Mesodermal cell (in vitro differentiated cells): ENCODE measurements around the gene USP5.

Experiments used
- H3K27ac ChIP-seq: 2 replicates; pipeline ENCODE4 v1.7.0; 2013; ENCODE audit warnings: mild to moderate bottlenecking, low read depth, low read length, moderate library complexity; ENCODE audit not compliant: severe bottlenecking
- H3K36me3 ChIP-seq: 2 replicates; pipeline ENCODE4 v1.7.1; 2013; ENCODE audit warnings: mild to moderate bottlenecking, low read length, moderate library complexity; ENCODE audit not compliant: control insufficient read depth, insufficient read depth
- H3K4me1 ChIP-seq: one replicate; pipeline ENCODE4 v1.7.1; 2013; ENCODE audit warnings: mild to moderate bottlenecking, low read length; ENCODE audit not compliant: insufficient read depth, control insufficient read depth, poor library complexity, severe bottlenecking
- H3K4me3 ChIP-seq: 2 replicates; pipeline ENCODE4 v1.7.0; 2013; ENCODE audit warnings: low read length, control low read depth, mild to moderate bottlenecking; ENCODE audit not compliant: insufficient read depth, poor library complexity, severe bottlenecking; ENCODE audit errors: extremely low read depth
- H3K9me3 ChIP-seq: 2 replicates; pipeline ENCODE4 v1.7.1; 2013; ENCODE audit warnings: mild to moderate bottlenecking, low read length, moderate library complexity; ENCODE audit not compliant: control insufficient read depth
- WGBS, 2 experiments: methylation state at CpG; one replicate each; pipeline ENCODE4 v1.1.5; 2013; ENCODE audit warnings: missing lambda C conversion rate in 2 of 2; ENCODE audit not compliant: insufficient coverage in 2 of 2; 5-methylcytosine and 5-hydroxymethylcytosine counted together

The USP5 gene

DNA sequence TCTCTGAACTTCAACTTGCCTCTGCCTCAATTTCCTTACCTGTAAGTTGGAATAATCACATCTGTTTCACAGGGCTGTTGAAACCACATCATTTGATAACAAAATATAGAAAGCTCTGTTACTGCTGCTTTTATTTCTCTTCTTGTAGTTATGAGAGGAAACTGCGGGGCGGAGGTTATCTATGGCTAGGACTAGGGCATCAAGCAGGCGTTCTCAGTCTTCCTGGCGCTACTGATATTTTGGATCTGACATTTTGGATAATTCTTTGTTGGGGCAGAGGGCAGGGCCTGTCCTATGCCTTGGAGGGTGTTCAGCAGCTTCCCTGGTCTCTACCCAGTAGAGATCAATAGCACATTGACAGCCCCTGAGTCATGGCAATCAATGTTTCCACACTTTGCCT lies 19.8 kb upstream of the USP5 start:
- peaks cover 69% of the 10 kb centered on the region for H3K36me3 ChIP-seq

DNA sequence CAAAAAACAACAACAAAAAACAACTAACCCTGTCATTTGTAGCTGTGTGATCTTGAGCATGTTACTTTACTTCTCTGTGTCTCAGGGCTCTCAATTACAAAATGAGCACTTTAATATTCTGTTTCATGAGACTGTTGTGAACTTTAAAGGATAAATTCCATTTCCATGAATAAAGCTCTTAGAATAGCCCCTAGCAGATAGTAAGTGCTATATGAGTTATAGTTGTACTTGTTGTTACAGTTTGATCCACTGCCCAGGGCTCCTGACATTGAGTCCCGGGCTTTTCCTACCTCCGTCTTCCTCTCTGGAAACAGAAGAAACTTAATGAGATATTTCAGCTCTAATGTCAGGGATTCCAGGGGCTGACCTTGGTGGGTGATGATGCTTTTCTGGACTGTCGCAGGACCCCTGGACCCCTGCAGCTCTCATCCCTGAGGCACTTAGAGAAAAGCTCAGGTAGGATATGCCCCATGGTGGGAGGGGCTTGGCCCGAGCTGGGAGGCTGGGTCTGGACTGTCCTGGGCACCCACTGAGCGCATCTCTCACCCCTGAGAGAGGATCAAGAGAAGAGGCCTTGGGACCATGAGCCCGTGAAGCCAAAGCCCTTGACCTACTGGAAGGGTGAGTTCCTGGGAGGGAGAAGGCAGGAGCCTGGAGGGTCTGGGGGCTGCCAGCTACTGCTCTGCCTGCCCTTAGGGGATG lies 18.6 kb upstream of the USP5 start:
- Histone ChIP-seq H3K9me3 (no peaks in the 10 kb centered on the region), H3K27ac (no peak overlapping the region), H3K4me3 (no peak overlapping the region), H3K36me3 (peaks cover 81% of the 10 kb centered on the region), H3K4me1 (peaks cover 8% of the 10 kb centered on the region)
- 88 to 96% methylated on average over 6 of the region's 6 CpGs for WGBS, 2 experiments

More for the DNA sequence above, 19.8 kb upstream of the USP5 start:
- H3K4me1 ChIP-seq, result peaks cover 12% of the 10 kb centered on the region
- WGBS, 2 experiments, result 92 to 96% methylated on average over 2 to 3 of the region's 4 CpGs
- H3K4me3 ChIP-seq, result no peak overlapping the region
- no peak overlapping the region for H3K27ac ChIP-seq
- H3K9me3 ChIP-seq, result no peaks in the 10 kb centered on the region

DNA sequence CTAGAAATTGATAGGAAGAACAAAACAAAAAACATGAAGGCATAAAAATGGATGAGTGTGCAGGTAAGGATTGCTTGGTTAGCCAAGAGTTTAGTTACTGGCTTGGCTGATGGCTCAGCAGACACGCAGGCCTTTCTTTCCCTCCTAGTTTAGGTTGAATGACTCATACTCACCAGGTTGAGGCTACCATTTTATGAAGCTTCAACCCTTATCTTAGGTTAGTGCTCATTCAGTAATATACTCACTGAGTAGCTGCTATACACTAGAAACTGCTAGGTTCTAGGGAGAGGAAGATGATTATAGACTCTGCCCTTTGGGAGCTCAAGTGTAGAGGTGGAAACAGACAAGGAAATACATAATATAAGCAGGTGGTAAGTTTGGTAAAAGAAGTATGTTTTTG lies 17.7 kb upstream of the USP5 start:
- Histone ChIP-seq H3K27ac (no peak overlapping the region), H3K4me1 (peaks cover 8% of the 10 kb centered on the region), H3K9me3 (no peaks in the 10 kb centered on the region), H3K36me3 (peaks cover 91% of the 10 kb centered on the region), H3K4me3 (no peak overlapping the region)
- 88 to 100% methylated on average over 1 of the region's 1 CpG for WGBS, 2 experiments

- H3K36me3 ChIP-seq, result peaks cover 96% of the 10 kb centered on the region
These were observed 17.1 kb upstream of the USP5 start for GRCh38 chr12:6834873-6835272.

GRCh38 chr12:6836851-6837250 lies 15.1 kb upstream of the USP5 start:
- Histone ChIP-seq H3K36me3 (peaks cover 93% of the 10 kb centered on the region), H3K9me3 (no peaks in the 10 kb centered on the region), H3K4me3 (no peak overlapping the region), H3K4me1 (no peaks in the 10 kb centered on the region), H3K27ac (no peak overlapping the region)
- 89 to 90% methylated on average over 15 to 16 of the region's 16 CpGs for WGBS, 2 experiments

More at GRCh38 chr12:6834873-6835272, 17.1 kb upstream of the USP5 start:
- Histone ChIP-seq H3K4me3 (no peak overlapping the region), H3K4me1 (peaks cover 5% of the 10 kb centered on the region), H3K9me3 (no peaks in the 10 kb centered on the region), H3K27ac (no peak overlapping the region)
- WGBS, 2 experiments, result 90 to 91% methylated on average over 2 to 3 of the region's 5 CpGs

DNA sequence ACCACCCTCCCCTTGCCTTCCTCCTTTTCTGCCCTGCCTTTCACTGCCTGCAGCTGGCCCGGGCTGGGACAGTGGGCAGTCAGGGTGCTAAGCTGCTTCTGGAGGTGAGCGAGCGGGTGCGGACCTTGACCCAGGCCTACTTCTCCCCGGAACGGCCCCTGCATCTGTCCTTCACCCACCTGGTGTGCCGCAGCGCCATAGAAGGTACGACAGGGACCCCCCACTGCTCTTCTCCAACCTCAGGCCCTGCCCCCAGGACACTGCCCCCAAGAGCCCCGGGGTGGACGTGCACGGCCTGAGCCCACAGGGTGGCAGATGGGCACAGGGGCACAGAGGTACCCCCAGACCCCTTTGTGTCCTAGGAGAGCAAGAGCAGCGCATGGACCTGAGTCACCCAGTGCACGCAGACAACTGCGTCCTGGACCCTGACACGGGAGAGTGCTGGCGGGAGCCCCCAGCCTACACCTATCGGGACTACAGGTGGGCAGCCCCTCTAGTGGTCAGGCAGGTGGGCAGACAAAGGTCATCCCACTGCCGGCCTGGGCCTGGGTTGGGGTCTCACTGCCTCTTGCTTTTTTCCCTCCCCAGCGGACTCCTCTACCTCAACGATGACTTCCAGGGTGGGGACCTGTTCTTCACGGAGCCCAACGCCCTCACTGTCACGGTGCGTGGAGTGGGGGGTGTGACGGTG lies 14.4 kb upstream of the USP5 start:
- Histone ChIP-seq H3K36me3 (peaks cover 92% of the 10 kb centered on the region), H3K4me1 (no peaks in the 10 kb centered on the region), H3K27ac (no peak overlapping the region), H3K4me3 (no peak overlapping the region), H3K9me3 (no peaks in the 10 kb centered on the region)
- 95% methylated on average over 21 to 23 of the region's 26 CpGs for WGBS, 2 experiments

GRCh38 chr12:6838854-6839253 lies 13.1 kb upstream of the USP5 start:
- H3K4me1 ChIP-seq, result no peaks in the 10 kb centered on the region
- no peak overlapping the region for H3K27ac ChIP-seq
- 98 to 99% methylated on average over 10 to 14 of the region's 16 CpGs for whole genome bisulfite sequencing, 2 experiments
- H3K36me3 ChIP-seq, result peaks cover 93% of the 10 kb centered on the region
- no peak overlapping the region for H3K4me3 ChIP-seq
- H3K9me3 ChIP-seq, result no peaks in the 10 kb centered on the region

DNA sequence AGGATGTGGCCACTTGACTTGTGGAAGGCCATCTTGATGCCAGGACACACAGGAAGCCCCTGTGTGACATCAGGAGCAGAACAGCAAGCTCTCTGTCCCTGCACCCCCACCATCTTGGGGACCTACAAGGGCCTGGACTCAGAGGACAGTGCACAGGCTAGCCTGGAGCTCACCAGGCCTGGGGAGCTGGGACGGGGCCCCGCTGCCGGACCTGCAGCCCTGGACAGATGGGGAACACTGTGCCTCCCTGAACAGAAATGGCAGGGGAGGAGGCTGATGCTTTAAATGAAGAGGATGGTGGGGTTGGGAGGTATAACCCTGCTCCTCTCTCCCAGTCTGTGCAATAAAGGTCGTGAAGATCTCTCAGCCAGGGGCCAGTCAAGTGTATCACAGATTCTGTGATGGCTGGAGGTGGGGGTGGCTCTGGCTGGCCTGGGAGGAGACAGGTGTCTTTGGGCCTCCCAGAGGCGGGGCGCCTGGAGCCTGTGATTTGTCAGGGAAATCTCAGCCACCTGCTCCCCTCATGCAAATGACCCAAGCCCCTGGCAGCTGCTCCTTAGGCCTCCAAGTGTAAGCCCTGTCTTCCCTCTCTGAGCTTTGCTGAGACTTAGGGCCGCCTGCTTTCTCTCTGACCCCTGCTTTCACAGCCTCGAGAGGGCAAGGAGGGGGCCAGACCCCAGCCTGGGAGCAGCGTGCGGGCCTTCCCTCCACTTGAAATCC lies 12.3 kb upstream of the USP5 start:
- Histone ChIP-seq H3K27ac (no peak overlapping the region), H3K36me3 (peaks cover 93% of the 10 kb centered on the region), H3K9me3 (no peaks in the 10 kb centered on the region), H3K4me3 (no peak overlapping the region), H3K4me1 (no peaks in the 10 kb centered on the region)
- 75 to 88% methylated on average over 6 to 7 of the region's 10 CpGs for WGBS, 2 experiments

DNA sequence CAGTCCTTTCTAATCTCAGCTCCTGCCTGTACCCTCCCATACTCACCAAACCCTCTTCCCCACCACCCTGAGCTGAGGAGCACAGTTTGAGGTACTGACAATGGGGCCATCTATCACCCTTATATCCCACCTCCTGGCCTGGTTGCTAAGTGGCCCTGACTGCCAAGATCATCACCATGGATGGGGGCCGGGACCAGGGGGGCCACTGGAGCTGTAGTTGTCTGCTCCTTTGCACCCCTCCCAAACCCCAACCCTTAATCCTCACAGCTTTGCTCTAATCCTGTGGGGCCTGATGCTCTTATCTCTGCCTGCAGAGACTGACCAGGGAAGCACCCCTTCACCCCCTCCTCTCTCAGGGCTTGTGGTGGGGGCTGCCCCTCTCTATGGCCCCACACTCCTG lies 11.6 kb upstream of the USP5 start:
- H3K27ac ChIP-seq, result no peak overlapping the region
- no peaks in the 10 kb centered on the region for H3K9me3 ChIP-seq
- no peak overlapping the region for H3K4me3 ChIP-seq
- H3K36me3 ChIP-seq, result peaks cover 91% of the 10 kb centered on the region
- H3K4me1 ChIP-seq, result no peaks in the 10 kb centered on the region
- 100% methylated on average over 1 of the region's 1 CpG for WGBS, 2 experiments

DNA sequence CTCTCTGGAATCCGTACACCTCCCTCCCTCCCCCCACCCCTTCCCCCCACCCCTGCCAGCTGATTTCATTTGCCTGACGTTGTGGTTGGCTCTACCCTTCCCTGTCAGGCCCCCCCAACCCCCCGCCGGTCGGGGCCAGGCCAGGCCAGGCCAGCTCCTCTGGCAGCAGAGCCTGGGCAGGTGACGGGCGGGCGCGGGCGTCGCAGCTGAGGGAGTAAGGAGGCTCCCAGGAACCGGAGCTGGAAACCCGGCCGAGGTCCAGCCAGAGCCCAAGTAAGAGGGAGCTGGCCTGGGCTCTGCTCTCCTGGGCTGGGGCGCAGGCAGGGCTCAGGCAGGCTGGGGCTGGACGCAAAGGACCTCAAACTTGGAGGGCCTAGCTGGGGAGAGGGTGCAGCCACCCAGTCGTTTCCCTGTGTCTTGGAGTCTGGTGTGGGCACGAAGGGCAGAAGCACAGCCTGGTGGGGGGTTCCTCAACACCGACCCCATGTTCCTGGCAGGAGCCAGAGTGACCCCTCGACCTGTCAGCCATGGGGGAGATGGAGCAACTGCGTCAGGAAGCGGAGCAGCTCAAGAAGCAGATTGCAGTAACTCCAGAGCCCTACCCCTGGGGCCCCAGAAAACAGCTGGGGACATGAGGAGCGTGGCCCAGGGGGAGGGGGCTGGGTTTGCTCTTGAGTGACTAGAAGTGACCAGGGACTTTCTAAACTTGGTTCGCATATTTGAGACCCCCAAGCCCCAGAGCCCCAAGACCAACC lies 11.0 kb upstream of the USP5 start, which contains the start of gene GNB3:
Gene GNB3, plus strand, starts transcription at position 165 of the 755 bp plus-strand sequence. Its CDS starts 363 bp downstream, at position 528.
- WGBS, 2 experiments, result 92 to 94% methylated on average over 20 to 21 of the region's 24 CpGs
- H3K4me3 ChIP-seq, result no peak within 1 kb of the TSS
- H3K4me1 ChIP-seq, result no peaks in the 10 kb centered on the region
- peak within 1 kb of the TSS; percentile 16 for H3K27ac ChIP-seq
- H3K9me3 ChIP-seq, result no peaks in the 10 kb centered on the region
- peaks cover 91% of the 10 kb centered on the region for H3K36me3 ChIP-seq
